ENCODE measurements around the gene CRADD. TPM values are rescaled to one million over a fixed set of nuclear protein-coding genes. Genes with fewer than 3 reads are reported as not detected.

Gene CRADD
- total RNA-seq, 1 experiment from 2014 or later: 9.6 TPM

DNA sequence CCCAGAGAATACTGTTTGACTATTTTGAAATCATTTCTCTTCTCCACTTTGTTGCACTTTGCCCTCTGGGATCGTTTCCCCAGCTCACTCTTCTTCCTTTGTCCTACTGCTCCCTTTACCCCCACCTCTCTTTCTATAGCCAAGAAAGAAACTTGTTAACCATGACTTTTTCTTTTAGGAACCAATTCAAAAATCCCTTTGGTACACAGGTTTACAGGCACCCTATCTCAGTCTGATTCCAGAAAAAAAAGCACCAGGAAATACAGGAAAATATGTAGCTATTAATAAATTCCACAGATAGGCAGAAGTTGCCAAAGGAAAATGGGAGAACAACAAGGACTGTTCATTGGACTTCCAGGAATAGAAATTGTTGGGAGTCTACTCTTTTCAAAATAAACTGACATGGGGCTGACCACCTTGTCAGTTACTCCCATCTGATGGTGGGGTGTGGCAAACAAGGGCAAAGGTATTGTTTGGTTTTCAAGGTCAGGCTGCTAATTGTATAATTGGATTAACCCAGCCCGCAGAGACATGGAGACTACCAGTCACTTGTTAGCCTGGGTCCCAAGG, 82.4 kb downstream of the CRADD start:
- no peak for DNase-seq
- no peaks in the 10 kb centered on the region for H3K27me3 ChIP-seq (ENCODE audit: control insufficient read depth, insufficient read depth, low read length)
- H3K4me3 ChIP-seq (ENCODE audit: insufficient read depth, low read depth, low read length): no peak overlapping the region
- H3K36me3 ChIP-seq (replicated peaks; ENCODE audit: control insufficient read depth, insufficient read depth, low read length): no peaks in the 10 kb centered on the region

DNA sequence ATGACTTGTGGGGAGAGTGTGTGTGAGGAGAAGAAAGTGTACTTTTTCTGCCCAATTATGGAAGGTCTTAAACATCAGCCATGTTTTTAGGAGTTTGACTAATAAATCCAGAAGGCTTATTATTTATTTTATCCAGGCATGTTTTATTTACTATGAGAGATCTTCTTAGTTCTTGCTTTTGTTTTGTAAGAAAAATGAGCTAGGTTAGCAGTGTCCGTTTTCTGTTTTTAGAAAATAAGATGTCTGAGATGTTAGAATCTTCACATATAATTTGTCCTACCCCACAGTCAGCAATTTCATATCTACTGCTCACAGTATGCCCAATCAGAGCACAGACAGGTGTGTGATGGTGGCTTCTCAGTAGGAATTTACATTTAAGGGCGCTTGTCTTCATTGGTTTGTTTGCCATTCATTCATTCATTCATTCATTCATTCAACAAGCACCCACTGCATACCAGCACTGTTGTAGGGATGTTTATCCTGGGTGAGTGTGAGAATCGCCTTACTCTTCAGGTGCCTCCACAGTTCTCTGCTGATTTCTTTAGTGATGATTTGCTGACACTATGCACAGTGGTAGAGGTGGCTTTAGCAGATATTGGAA, 83.2 kb downstream of the CRADD start:
- no peaks in the 10 kb centered on the region for H3K36me3 ChIP-seq (replicated peaks; ENCODE audit: control insufficient read depth, insufficient read depth, low read length)
- no peak overlapping the region for H3K4me3 ChIP-seq (ENCODE audit: insufficient read depth, low read depth, low read length)
- H3K27me3 ChIP-seq (ENCODE audit: control insufficient read depth, insufficient read depth, low read length): no peaks in the 10 kb centered on the region
- DNase-seq: no peak

DNA sequence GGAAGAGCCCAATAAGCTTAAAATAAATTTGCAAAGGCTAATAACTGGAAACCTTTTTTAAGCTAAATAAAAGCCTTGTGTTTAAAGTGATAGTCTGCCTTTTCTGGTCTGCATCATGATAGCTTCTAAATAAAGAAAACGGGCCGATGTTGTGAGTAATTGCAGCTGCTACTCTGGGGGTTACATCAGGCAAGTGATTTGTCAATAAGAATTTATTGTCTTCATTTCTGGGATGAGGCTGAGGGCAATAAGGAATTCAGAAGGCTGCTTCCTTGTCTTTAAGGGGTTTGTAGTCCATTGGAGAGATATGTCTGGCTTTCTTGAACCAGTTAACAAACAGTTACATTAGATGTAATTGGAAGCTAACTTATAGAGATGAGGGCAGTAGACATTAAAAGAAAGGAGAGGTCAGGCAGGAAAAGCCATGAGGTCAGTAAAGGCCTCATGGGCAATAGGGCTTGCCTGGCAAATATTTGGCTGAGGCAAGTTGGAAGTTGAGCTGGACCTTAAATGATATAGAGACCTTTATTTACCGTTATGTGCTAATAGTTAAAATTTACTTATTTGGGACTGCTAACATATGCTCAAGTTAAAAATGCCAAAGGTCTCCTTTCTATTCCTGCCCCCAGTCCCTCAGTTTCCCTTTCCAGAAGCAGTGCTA, 85.0 kb downstream of the CRADD start:
- no peaks in the 10 kb centered on the region for H3K36me3 ChIP-seq (replicated peaks; ENCODE audit: control insufficient read depth, insufficient read depth, low read length)
- H3K27me3 ChIP-seq (ENCODE audit: control insufficient read depth, insufficient read depth, low read length): no peaks in the 10 kb centered on the region
- DNase-seq: no peak
- H3K4me3 ChIP-seq (ENCODE audit: insufficient read depth, low read depth, low read length): no peak overlapping the region

DNA sequence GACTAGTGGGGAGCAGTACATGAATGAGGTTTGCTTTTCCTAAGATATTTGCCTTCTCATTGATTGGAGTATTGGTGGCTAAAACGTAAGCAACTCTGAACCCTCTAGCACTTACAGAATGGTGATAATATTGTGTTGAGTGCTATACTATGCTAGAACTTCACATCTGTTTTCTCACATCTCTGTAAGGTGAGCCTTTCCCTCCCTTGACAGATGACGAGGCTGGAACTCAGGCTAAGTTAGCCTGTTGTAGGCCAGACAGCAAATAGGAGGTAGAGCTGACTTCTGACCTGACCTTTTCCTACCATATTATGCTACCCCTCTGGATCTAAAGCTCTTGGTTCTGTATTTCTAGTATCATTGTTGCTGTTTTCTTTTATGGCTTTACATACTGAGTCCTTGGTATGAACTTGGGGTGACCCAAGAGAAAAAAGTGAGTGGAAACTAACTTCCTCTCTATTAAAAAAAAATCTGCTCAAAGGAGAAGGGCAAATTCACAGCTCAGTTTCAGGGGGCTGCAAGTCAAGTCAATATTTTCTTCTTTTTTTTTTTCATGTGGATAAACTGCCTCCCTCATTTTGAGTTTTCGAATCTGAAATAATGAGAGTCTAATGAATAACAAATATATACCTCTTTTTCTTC, 85.9 kb downstream of the CRADD start:
- no peaks in the 10 kb centered on the region for H3K27me3 ChIP-seq (ENCODE audit: control insufficient read depth, insufficient read depth, low read length)

DNA sequence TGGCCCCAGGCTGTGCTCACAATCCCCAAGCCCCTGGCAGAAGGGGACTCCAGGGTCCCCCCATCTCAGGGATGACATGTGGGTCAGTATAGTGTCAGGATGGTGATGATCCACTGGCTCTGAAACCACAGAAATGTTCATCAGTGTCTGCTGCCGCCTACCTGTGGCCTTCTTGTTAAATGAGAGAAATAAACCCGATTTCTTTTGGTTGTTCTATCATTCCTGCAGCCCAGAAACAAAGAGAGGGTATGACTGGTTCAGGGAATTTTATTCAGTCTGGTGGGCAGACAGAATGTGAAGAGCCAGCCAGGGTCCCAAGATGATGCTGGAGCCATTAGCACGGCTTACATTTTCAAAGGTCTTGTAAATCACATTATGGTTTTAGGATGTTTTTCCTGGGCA, 86.6 kb downstream of the CRADD start:
- Histone ChIP-seq H3K36me3 (replicated peaks; ENCODE audit: control insufficient read depth, insufficient read depth, low read length) (no peaks in the 10 kb centered on the region), H3K4me3 (ENCODE audit: insufficient read depth, low read depth, low read length) (no peak overlapping the region), H3K27me3 (ENCODE audit: control insufficient read depth, insufficient read depth, low read length) (no peaks in the 10 kb centered on the region)
- no peak for DNase-seq

More for the DNA sequence above, 85.9 kb downstream of the CRADD start:
- H3K4me3 ChIP-seq (ENCODE audit: insufficient read depth, low read depth, low read length): no peak overlapping the region
- DNase-seq: no peak
- no peaks in the 10 kb centered on the region for H3K36me3 ChIP-seq (replicated peaks; ENCODE audit: control insufficient read depth, insufficient read depth, low read length)

DNA sequence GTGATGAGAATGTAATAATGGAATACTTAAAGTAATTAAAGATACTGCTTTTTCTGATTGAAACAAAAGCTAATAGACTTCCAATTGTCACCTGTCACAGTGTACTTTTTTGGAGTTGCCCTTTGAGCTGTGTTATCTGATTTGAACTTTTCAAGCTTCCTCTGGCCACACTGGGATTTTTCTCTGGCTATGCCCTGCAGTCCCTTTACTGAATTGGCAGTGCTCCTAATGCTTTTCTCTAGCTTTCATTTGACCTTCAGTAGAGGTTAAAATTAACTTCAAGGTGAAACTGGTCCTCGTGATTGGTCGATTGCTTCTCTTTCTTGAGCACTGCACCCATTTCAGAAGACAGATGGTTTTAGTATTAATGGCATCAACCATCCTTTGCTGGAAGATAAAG, 89.2 kb downstream of the CRADD start:
- no peak overlapping the region for H3K4me3 ChIP-seq (ENCODE audit: insufficient read depth, low read depth, low read length)
- no peaks in the 10 kb centered on the region for H3K27me3 ChIP-seq (ENCODE audit: control insufficient read depth, insufficient read depth, low read length)
- DNase-seq: no peak
- H3K36me3 ChIP-seq (replicated peaks; ENCODE audit: control insufficient read depth, insufficient read depth, low read length): no peaks in the 10 kb centered on the region

DNA sequence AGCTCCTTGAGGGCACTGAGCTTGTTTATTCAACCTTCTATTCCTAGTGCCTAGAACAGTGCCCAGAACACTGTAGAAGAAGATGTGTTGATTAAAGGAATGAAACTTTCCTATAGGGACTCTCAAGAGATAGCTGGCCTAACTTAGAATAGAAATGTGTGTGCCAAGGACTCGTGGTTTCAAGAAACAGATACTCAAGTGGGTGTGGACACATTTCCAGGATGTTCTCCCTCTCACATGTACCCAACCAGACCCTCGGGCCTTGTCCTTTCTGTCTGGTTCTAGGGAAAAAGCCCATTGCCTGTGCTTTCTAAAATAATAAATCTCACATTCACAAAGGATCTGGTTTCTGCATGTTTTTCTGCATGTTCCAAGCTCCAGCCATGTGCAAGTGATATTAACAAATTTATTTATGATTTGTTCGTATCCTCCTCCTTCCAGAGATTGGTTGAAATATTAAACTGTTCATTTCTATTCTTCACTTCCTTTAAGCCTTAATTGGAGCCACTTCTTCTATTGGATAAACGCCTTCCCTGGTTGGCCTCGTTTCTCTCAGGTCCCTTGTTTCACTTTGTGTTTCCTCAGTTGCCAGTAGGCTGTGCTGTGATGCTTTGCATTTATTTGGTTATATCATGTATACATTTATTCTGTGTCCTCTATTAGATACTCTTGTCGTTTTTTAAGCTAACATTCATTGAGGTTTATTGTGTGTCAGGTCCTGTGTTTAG, 89.8 kb downstream of the CRADD start:
- Histone ChIP-seq H3K4me3 (ENCODE audit: insufficient read depth, low read depth, low read length) (no peak overlapping the region), H3K36me3 (replicated peaks; ENCODE audit: control insufficient read depth, insufficient read depth, low read length) (no peaks in the 10 kb centered on the region), H3K27me3 (ENCODE audit: control insufficient read depth, insufficient read depth, low read length) (no peaks in the 10 kb centered on the region)
- peak; percentile 49 for DNase-seq

DNA sequence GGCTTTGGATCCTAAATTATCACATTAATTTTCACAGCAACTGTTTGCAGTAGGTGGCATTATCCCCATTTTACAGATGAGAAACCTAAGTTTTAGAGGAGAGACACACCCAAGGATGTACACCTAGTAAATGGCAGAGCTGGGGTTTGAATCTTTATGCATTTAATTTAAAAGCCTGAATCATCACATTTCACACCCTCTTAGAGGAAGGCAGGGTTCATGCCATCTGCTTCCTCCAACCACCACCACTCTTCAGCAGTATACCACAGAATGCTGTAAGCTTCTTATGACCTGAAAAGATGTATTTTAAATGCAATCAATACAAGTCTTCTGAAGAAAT, 90.3 kb downstream of the CRADD start:
- DNase-seq: no peak
- no peaks in the 10 kb centered on the region for H3K36me3 ChIP-seq (replicated peaks; ENCODE audit: control insufficient read depth, insufficient read depth, low read length)
- no peak overlapping the region for H3K4me3 ChIP-seq (ENCODE audit: insufficient read depth, low read depth, low read length)
- no peaks in the 10 kb centered on the region for H3K27me3 ChIP-seq (ENCODE audit: control insufficient read depth, insufficient read depth, low read length)

DNA sequence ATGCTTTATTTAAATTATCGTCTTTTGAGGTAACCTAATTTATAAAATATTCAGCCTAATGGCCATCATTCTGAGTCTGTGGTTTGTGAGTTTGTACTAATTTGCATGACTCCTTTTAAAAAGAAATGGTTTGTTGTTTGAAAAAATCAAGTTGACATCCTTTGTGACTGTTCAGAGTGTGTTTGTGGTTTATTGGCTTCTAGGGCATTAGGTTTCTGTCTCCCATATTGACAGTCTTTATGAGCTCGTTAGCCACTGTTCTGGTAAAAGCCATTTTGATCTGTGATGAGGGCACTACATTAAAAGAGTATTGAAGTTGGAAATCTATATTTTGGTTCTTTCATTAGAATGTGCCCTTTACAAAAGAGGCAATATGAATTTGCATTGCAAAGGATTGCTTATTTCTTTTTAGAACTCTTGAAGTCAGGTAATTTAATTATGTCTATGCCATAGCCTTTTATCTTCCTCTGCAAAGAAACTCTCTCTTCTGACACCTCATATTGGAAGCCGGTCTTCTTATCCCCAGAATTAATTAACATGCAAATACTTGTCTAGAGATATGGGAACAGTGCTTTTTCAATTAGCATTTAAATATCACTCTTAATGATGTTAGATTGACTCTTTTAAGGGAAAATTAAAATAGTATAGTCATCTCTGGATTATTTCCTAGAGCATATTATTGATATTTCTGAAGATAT, 95.0 kb downstream of the CRADD start:
- H3K36me3 ChIP-seq (replicated peaks; ENCODE audit: control insufficient read depth, insufficient read depth, low read length): no peaks in the 10 kb centered on the region
- no peaks in the 10 kb centered on the region for H3K27me3 ChIP-seq (ENCODE audit: control insufficient read depth, insufficient read depth, low read length)
- no peak overlapping the region for H3K4me3 ChIP-seq (ENCODE audit: insufficient read depth, low read depth, low read length)
- no peak for DNase-seq

DNA sequence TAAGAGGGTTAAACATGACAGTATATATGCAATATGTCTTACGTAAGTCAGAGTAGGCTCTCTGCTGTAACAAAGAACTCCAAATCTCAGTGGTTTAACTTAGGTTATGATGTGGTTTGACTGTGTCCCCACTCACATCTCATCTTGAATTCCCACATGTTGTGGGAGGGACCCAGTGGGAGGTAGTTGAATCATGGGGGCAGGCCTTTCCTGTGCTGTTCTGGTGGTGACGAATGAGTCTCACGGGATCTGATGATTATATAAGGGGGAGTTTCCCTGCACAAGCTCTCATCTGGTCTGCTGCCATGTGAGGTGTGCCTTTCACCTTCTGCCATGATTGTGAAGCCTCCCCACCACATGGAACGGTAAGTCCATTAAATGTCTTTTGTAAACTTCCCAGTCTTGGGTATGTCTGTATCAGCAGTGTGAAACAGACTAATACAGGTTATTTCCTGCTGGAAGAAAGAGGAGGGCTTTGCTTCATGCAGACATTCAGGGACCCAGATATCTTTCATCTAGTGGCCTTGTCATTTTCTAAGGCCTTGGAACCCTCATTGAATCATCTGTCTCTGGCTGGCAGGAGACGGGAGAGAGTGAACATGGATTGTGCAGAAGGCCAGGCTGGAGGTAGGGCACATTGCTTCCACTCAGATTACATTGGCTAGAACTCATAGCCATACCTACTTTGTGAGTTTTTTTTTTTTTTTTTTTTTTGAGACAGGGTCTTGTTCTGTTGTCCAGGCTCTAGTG, 96.1 kb downstream of the CRADD start:
- Histone ChIP-seq H3K4me3 (ENCODE audit: insufficient read depth, low read depth, low read length) (no peak overlapping the region), H3K36me3 (replicated peaks; ENCODE audit: control insufficient read depth, insufficient read depth, low read length) (no peaks in the 10 kb centered on the region), H3K27me3 (ENCODE audit: control insufficient read depth, insufficient read depth, low read length) (no peaks in the 10 kb centered on the region)
- DNase-seq: no peak

DNA sequence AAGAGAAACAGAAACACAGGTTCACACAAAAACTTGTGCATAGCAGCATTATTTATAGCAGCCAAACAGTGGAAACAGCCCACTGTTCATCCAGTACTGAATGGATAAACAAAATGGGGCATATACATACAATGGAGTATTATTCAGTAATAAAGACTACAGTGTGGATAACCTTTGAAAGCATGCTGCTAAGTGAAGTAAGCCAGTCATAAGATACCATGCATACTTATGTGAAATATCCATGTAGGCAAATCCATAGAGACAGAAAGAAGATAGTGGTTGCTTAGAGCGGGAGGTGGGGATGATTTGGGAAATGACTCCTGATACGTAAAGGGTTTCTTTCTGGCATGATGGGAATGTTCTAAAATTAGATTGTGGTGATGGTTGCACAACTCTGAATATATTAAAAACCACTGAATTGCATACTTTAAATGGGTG, 99.4 kb downstream of the CRADD start:
- no peak for DNase-seq
- Histone ChIP-seq H3K27me3 (ENCODE audit: control insufficient read depth, insufficient read depth, low read length) (no peaks in the 10 kb centered on the region), H3K36me3 (replicated peaks; ENCODE audit: control insufficient read depth, insufficient read depth, low read length) (no peaks in the 10 kb centered on the region), H3K4me3 (ENCODE audit: insufficient read depth, low read depth, low read length) (no peak overlapping the region)

DNA sequence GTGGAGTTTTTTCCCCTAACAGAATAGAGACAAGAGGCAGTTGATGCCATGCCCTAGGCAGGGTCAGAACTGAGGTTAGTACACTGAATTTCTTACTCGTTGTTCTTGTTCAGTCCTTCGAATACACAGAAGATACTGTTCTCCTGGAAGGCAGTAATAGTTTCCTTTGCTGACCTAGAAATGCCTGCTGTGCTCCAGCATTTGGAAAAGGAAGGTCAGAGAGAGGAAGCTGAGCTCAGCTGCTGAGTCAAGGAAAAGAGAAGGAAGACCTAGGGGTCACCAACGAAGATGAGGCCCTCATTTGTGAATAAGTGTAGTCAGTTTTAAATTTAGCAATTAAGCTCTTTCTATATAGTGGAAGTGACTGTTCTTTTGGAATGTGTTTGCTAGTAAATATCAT, 100.1 kb downstream of the CRADD start:
- DNase-seq: no peak
- H3K4me3 ChIP-seq (ENCODE audit: insufficient read depth, low read depth, low read length): no peak overlapping the region

DNA sequence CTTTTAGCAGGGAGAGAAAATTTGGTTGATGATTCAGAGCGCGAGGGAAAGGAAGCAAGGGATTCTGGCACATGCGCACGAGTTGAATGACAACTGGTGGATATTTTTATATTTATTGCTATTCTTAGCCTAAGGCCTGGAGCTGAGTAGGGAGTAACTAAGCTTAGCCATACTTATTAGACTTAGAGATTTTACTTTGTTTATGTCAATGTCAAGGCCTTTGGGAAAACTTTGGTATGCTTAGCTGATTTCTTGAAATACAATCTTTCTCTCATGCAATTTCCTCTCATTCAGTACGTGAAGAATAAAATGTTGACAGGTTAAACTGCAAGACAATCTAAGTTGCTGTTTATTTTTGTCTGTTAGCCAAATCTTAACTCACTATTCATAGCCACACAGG, 101.1 kb downstream of the CRADD start:
- no peak overlapping the region for H3K4me3 ChIP-seq (ENCODE audit: insufficient read depth, low read depth, low read length)
- no peaks in the 10 kb centered on the region for H3K27me3 ChIP-seq (ENCODE audit: control insufficient read depth, insufficient read depth, low read length)
- no peak for DNase-seq
- no peaks in the 10 kb centered on the region for H3K36me3 ChIP-seq (replicated peaks; ENCODE audit: control insufficient read depth, insufficient read depth, low read length)

More for the DNA sequence above, 100.1 kb downstream of the CRADD start:
- Histone ChIP-seq H3K36me3 (replicated peaks; ENCODE audit: control insufficient read depth, insufficient read depth, low read length) (no peaks in the 10 kb centered on the region), H3K27me3 (ENCODE audit: control insufficient read depth, insufficient read depth, low read length) (no peaks in the 10 kb centered on the region)

DNA sequence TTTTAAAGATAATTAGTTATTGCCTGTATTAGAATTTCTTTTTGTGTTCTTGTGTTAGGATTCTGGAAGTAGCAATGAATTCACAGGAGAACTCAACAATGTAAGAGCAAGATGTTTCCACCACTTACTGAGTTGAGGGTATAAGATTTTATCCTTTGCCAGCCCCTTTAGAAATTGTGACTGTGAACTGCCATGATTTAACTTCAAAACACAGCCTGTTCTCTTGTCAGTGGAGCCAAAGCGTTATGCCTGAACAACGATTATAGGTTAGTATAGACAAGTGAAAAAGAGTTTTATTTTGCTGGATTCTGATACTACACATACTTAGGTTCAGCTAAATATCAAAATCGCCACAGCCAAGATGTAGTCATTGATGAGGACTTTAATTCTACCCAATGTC, 101.6 kb downstream of the CRADD start:
- Histone ChIP-seq H3K27me3 (ENCODE audit: control insufficient read depth, insufficient read depth, low read length) (no peaks in the 10 kb centered on the region), H3K36me3 (replicated peaks; ENCODE audit: control insufficient read depth, insufficient read depth, low read length) (no peaks in the 10 kb centered on the region), H3K4me3 (ENCODE audit: insufficient read depth, low read depth, low read length) (no peak overlapping the region)
- no peak for DNase-seq
